Kidney (tissue), 14 donors: Measurements from ENCODE around the gene THEM5. TPM values are rescaled to one million over a fixed set of nuclear protein-coding genes. Genes with fewer than 3 reads are reported as not detected.

Source experiments
- DNase-seq, 5 donors: peaks; one replicate each; pipeline ENCODE4 v3.0.0-alpha.2; 2013 to 2020
- FAIRE-seq: peaks from 2 replicates; lab custom pipeline; 2012; peaks lifted over from hg19 to GRCh38; lab: Jason Lieb, UNC
- H3K27ac ChIP-seq, 2 donors: one replicate each; pipeline ENCODE4 v1.7.0; 2013; ENCODE audit warnings: low read depth in 2 of 2, low read length in 2 of 2, inconsistent platforms in 1 of 2
- H3K27me3 ChIP-seq: one replicate; pipeline ENCODE4 v1.7.1; 2013; ENCODE audit warnings: low read length, inconsistent platforms; ENCODE audit not compliant: control insufficient read depth, insufficient read depth
- H3K36me3 ChIP-seq, 3 donors: one replicate each; pipeline versions ENCODE4 v1.7.0 to v1.7.1; 2013; ENCODE audit warnings: low read length in 3 of 3, control low read depth in 1 of 3, inconsistent platforms in 1 of 3; ENCODE audit not compliant: insufficient read depth in 3 of 3, control insufficient read depth in 2 of 3
- H3K4me1 ChIP-seq, 3 donors: one replicate each; pipeline versions ENCODE4 v1.7.0 to v1.7.1; 2013; ENCODE audit warnings: low read length in 3 of 3, inconsistent platforms in 1 of 3, low read depth in 1 of 3; ENCODE audit not compliant: control insufficient read depth in 2 of 3, insufficient read depth in 2 of 3
- H3K4me3 ChIP-seq, 3 donors: one replicate each; pipeline versions ENCODE4 v1.7.0 to v1.8.1; 2013; ENCODE audit warnings: low read length in 3 of 3, control low read depth in 1 of 3, inconsistent platforms in 1 of 3
- H3K9ac ChIP-seq, 3 donors: one replicate each; pipeline versions ENCODE4 v1.7.0 to v1.7.1; 2013; ENCODE audit warnings: low read length in 3 of 3, control low read depth in 1 of 3, inconsistent platforms in 1 of 3
- H3K9me3 ChIP-seq, 3 donors: one replicate each; pipeline versions ENCODE4 v1.7.0 to v1.7.1; 2013; ENCODE audit warnings: low read length in 3 of 3, control low read depth in 1 of 3, inconsistent platforms in 1 of 3; ENCODE audit not compliant: control insufficient read depth in 2 of 3, insufficient read depth in 1 of 3
- intact Hi-C: fragments of 100-400 bp; cut with DNase I; formaldehyde crosslinking; loops from one replicate; pipeline ENCODE4 v1.11.1; 2022
- polyA plus RNA-seq: library from polyadenylated mRNA; stranded (reverse); fragments of 350-450 nt; fragmentation: Illumina TruSeq; extraction: RNeasy Lipid Tissue Mini Kit (QIAGEN cat#74804); gene quantifications from one replicate; pipeline ENCODE4 v1.2.3, GENCODE V29; 2014; ENCODE audit warnings: low read depth, low replicate concordance; ENCODE audit not compliant: insufficient read depth
- total RNA-seq: library from RNA; stranded (reverse); fragmentation: NEBNext Ultra II Directional; extraction: Animal tissue kit (Norgen Biotek cat#: 25700); gene quantifications from one replicate; pipeline ENCODE4 v1.2.1, GENCODE V29; 2021
- TF ChIP-seq, protein P1 (sequence below): IDR thresholded peaks from 3 replicates; pipeline ENCODE4 v1.5.1; 2012; ENCODE audit warnings: mild to moderate bottlenecking, moderate library complexity, borderline replicate concordance; ENCODE audit not compliant: insufficient read depth; ENCODE audit errors: extremely low read depth
- donor health status: control.
- donor health status: control.
- donor health status: control.
- donor health status: control.
- donor health status: control.
- donor health status: DM: yes; HTN: yes; CAD: no.
- donor health status: Normal renal cell carcinoma (clear cell type).

THEM5 gene
- total and polyA plus RNA-seq, 2 donors from 2014 or later = not detected

DNA sequence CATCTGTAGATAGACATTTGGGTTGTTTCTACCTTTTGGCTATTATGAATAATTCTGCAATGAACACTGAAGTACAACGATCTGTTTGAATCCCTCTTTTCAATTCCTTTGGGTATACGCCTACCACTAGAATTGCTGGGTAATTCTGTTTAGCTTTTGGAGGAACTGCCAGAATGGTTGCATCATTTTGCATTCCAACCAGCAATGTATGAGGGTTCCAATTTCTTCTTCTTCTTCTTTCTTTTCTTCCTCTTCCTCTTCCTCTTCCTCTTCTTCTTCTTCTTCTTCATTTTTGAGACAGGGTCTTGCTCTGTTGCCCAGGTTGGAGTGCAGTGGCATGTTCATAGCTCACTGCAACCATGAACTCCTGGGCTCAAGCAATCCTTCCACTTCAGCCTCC lies 13.8 kb upstream of the THEM5 start:
- H3K27me3 ChIP-seq = no peaks in the 10 kb centered on the region
- H3K4me1 ChIP-seq = no peaks in the 10 kb centered on the region
- TF ChIP-seq, protein P1, sequence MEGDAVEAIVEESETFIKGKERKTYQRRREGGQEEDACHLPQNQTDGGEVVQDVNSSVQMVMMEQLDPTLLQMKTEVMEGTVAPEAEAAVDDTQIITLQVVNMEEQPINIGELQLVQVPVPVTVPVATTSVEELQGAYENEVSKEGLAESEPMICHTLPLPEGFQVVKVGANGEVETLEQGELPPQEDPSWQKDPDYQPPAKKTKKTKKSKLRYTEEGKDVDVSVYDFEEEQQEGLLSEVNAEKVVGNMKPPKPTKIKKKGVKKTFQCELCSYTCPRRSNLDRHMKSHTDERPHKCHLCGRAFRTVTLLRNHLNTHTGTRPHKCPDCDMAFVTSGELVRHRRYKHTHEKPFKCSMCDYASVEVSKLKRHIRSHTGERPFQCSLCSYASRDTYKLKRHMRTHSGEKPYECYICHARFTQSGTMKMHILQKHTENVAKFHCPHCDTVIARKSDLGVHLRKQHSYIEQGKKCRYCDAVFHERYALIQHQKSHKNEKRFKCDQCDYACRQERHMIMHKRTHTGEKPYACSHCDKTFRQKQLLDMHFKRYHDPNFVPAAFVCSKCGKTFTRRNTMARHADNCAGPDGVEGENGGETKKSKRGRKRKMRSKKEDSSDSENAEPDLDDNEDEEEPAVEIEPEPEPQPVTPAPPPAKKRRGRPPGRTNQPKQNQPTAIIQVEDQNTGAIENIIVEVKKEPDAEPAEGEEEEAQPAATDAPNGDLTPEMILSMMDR = no peak
- no peak for FAIRE-seq
- H3K9ac ChIP-seq = no peak overlapping the region
- DNase-seq = no peak
- H3K9me3 ChIP-seq = no peaks in the 10 kb centered on the region
- H3K4me3 ChIP-seq = no peak overlapping the region
- intact Hi-C loops = no loop called here
- H3K27ac ChIP-seq = no peak overlapping the region
- no peaks in the 10 kb centered on the region for H3K36me3 ChIP-seq

GRCh38 chr1:151864411-151864810 lies 10.9 kb upstream of the THEM5 start:
- TF ChIP-seq, protein P1 = no peak
- no peak overlapping the region for H3K4me3 ChIP-seq
- H3K4me1 ChIP-seq = no peaks in the 10 kb centered on the region
- no peak overlapping the region for H3K9ac ChIP-seq
- no peak for DNase-seq
- H3K36me3 ChIP-seq = no peaks in the 10 kb centered on the region
- H3K27ac ChIP-seq = no peak overlapping the region
- no peaks in the 10 kb centered on the region for H3K27me3 ChIP-seq
- intact Hi-C loops = no loop called here
- H3K9me3 ChIP-seq = no peaks in the 10 kb centered on the region
- FAIRE-seq = no peak

GRCh38 chr1:151862604-151863003 lies 9.1 kb upstream of the THEM5 start:
- H3K4me3 ChIP-seq = no peak overlapping the region
- intact Hi-C loops = no loop called here
- H3K36me3 ChIP-seq = no peaks in the 10 kb centered on the region
- H3K27me3 ChIP-seq = no peaks in the 10 kb centered on the region
- no peaks in the 10 kb centered on the region for H3K4me1 ChIP-seq
- no peak for DNase-seq
- no peak overlapping the region for H3K9ac ChIP-seq
- H3K9me3 ChIP-seq = no peaks in the 10 kb centered on the region
- H3K27ac ChIP-seq = no peak overlapping the region
- TF ChIP-seq, protein P1 = no peak
- no peak for FAIRE-seq
